Liver (tissue), 9 donors: Measurements from ENCODE around the gene LRIG1. TPM values are rescaled to one million over a fixed set of nuclear protein-coding genes. Genes with fewer than 3 reads are reported as not detected.

ENCODE experiments used
- DNase-seq: peaks from one replicate; pipeline ENCODE4 v3.0.0-alpha.2; 2017; ENCODE audit warnings: low spot score
- H3K27ac ChIP-seq, 2 donors: one replicate each; pipeline ENCODE4 v1.7.0; 2013; ENCODE audit warnings: inconsistent platforms in 2 of 2, low read length in 2 of 2, control low read depth in 1 of 2, low read depth in 1 of 2, mild to moderate bottlenecking in 1 of 2
- H3K27me3 ChIP-seq, 4 donors: one replicate each; pipeline versions ENCODE4 v1.6.1 to v1.7.0; 2013; ENCODE audit warnings: low read length in 3 of 4, inconsistent platforms in 1 of 4, mild to moderate bottlenecking in 1 of 4, moderate library complexity in 1 of 4; ENCODE audit not compliant: control insufficient read depth in 4 of 4, insufficient read depth in 4 of 4
- H3K36me3 ChIP-seq, 4 donors: one replicate each; pipeline versions ENCODE4 v1.6.1 to v1.7.0; 2013; ENCODE audit warnings: low read length in 3 of 4, mild to moderate bottlenecking in 3 of 4, low read depth in 1 of 4, moderate library complexity in 1 of 4; ENCODE audit not compliant: control insufficient read depth in 4 of 4, insufficient read depth in 3 of 4
- H3K4me1 ChIP-seq, 4 donors: one replicate each; pipeline versions ENCODE4 v1.6.1 to v1.7.0; 2013; ENCODE audit warnings: low read length in 3 of 4, mild to moderate bottlenecking in 3 of 4, moderate library complexity in 1 of 4; ENCODE audit not compliant: control insufficient read depth in 4 of 4, insufficient read depth in 4 of 4
- H3K4me3 ChIP-seq, 3 donors: one replicate each; pipeline versions ENCODE4 v1.6.1 to v1.7.0; 2013; ENCODE audit warnings: low read length in 3 of 3, control low read depth in 1 of 3, low read depth in 1 of 3, mild to moderate bottlenecking in 1 of 3
- H3K9ac ChIP-seq, 2 donors: one replicate each; pipeline ENCODE4 v1.7.0; 2013; ENCODE audit warnings: low read length in 2 of 2, mild to moderate bottlenecking in 2 of 2, moderate library complexity in 2 of 2, control low read depth in 1 of 2, low read depth in 1 of 2
- H3K9me3 ChIP-seq, 4 donors: one replicate each; pipeline versions ENCODE4 v1.6.1 to v1.7.0; 2013; ENCODE audit warnings: low read length in 3 of 4; ENCODE audit not compliant: control insufficient read depth in 4 of 4
- EGR1 ChIP-seq, 2 donors: IDR thresholded peaks; 2 replicates each; pipeline ENCODE4 v1.6.1; 2016 to 2018; ENCODE audit warnings: antibody characterized with exemption in 2 of 2, low read depth in 2 of 2
- FOXA2 ChIP-seq: IDR thresholded peaks from 2 replicates; pipeline ENCODE4 v1.6.1; 2016; ENCODE audit warnings: antibody characterized with exemption
- GABPA ChIP-seq, 2 donors: IDR thresholded peaks in 1 of 2; conservative IDR thresholded peaks in 1 of 2; 2 replicates each; pipeline ENCODE4 v1.6.1; 2016; ENCODE audit warnings: antibody characterized with exemption in 2 of 2, mild to moderate bottlenecking in 1 of 2, moderate library complexity in 1 of 2
- HNF4A ChIP-seq, 2 donors: conservative IDR thresholded peaks; 2 replicates each; pipeline ENCODE4 v1.6.1; 2016; ENCODE audit warnings: antibody characterized with exemption in 2 of 2, mild to moderate bottlenecking in 2 of 2
- HNF4G ChIP-seq: IDR thresholded peaks from 2 replicates; pipeline ENCODE4 v1.6.1; 2016; ENCODE audit warnings: antibody characterized with exemption
- JUND ChIP-seq, 2 donors: IDR thresholded peaks; 2 replicates each; pipeline ENCODE4 v1.6.1; 2016; ENCODE audit warnings: antibody characterized with exemption in 2 of 2
- RAD21 ChIP-seq, 2 donors: IDR thresholded peaks; 2 replicates each; pipeline ENCODE4 v1.6.1; 2016; ENCODE audit warnings: antibody characterized with exemption in 2 of 2, mild to moderate bottlenecking in 2 of 2
- SP1 ChIP-seq: IDR thresholded peaks from 2 replicates; pipeline ENCODE4 v1.6.1; 2018; ENCODE audit warnings: antibody characterized with exemption, mild to moderate bottlenecking
- TAF1 ChIP-seq: conservative IDR thresholded peaks from 2 replicates; pipeline ENCODE4 v1.6.1; 2016; ENCODE audit warnings: antibody characterized with exemption, mild to moderate bottlenecking
- YY1 ChIP-seq: IDR thresholded peaks from 2 replicates; pipeline ENCODE4 v1.6.1; 2016; ENCODE audit warnings: antibody characterized with exemption, mild to moderate bottlenecking
- WGBS: extraction: QIAGEN DNeasy Blood & Tissue Kit; methylation state at CpG from one replicate; pipeline ENCODE4 v1.1.7; 2013; 5-methylcytosine and 5-hydroxymethylcytosine counted together
- polyA plus RNA-seq, 2 donors: library from polyadenylated mRNA; stranded (reverse) in 1 of 2; unstranded in 1 of 2; fragments of 200-250 nt in 1 of 2; fragments of >200 nt in 1 of 2; fragmentation: Nextera tagmentation in 1 of 2; extraction: Ambion mirVana in 1 of 2; gene quantifications; one replicate each; pipeline versions ENCODE4 v1.2.1 to v1.2.3, GENCODE V29; 2013 to 2015
- total RNA-seq, 2 donors: library from RNA; depleted of rRNA; stranded (reverse); fragments of >200 nt; gene quantifications; one replicate each; pipeline ENCODE4 v1.2.3, GENCODE V29; 2014
- TF ChIP-seq, protein P1 (sequence below): IDR thresholded peaks from 2 replicates; pipeline ENCODE4 v1.6.1; 2016; ENCODE audit warnings: antibody characterized with exemption
- TF ChIP-seq, protein P2 (sequence below): IDR thresholded peaks from 2 replicates; pipeline ENCODE4 v1.6.1; 2016; ENCODE audit warnings: antibody characterized with exemption
- TF ChIP-seq, protein P3 (sequence below): IDR thresholded peaks from 2 replicates; pipeline ENCODE4 v1.6.1; 2016; ENCODE audit warnings: antibody characterized with exemption, mild to moderate bottlenecking
- TF ChIP-seq, protein P4 (sequence below): IDR thresholded peaks from 2 replicates; pipeline ENCODE4 v1.6.1; 2016; ENCODE audit warnings: antibody characterized with exemption
- TF ChIP-seq, protein P5 (sequence below): fragments of 150-350 bp; IDR thresholded peaks from 2 replicates; pipeline ENCODE4 v1.5.1; 2017; ENCODE audit warnings: improper control_type of control experiment, low read depth, low read length; ENCODE audit not compliant: missing input control
- donor health status: healthy.
- donor health status: healthy.
- donor health status: healthy.
- donor health status: healthy.
- donor health status: healthy.

Gene LRIG1
- total and polyA plus RNA-seq, 4 donors, result 9.4 to 48.9 (median 12.9) TPM

DNA sequence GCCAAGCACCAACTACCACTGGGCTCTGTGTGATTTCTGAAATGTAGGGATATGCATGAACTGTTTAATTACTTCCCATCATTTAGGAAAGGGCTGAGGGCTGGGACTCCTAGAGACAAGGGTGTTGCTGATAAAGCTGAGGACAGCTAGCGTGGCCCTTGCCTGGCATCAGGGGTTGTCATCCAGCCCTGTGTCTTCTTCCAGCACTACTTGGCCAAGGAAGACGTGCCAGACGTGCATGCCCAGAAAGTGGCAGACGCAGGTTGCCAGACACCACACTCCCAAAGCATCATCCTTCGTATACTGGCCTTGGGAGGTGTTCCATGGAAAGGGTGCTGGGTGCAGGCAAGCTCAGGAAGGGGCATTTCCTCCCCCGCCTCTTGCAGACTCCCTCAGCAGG is 64.8 kb downstream of the LRIG1 start:
- H3K9ac ChIP-seq, result no peak overlapping the region
- H3K27ac ChIP-seq, result no peak overlapping the region
- no peaks in the 10 kb centered on the region for H3K27me3 ChIP-seq
- no peak for DNase-seq
- H3K4me3 ChIP-seq, result no peak overlapping the region
- peaks cover 0 to 5% (median 2%) of the 10 kb centered on the region in 4 donors for H3K36me3 ChIP-seq
- no peaks in the 10 kb centered on the region for H3K9me3 ChIP-seq
- H3K4me1 ChIP-seq, result peaks cover 0 to 2% (median 0%) of the 10 kb centered on the region in 4 donors
- TF ChIP-seq HNF4A (conservative IDR thresholded peaks at IDR 0.05) (no peak), JUND (IDR thresholded peaks at IDR 0.05) (no peak), SP1 (no peak), FOXA2 (no peak), RAD21 (IDR thresholded peaks at IDR 0.05) (no peak), YY1 (no peak), EGR1 (IDR thresholded peaks at IDR 0.05; ENCODE audit: low read depth in 2 of 2) (no peak)
- TF ChIP-seq, protein P1, sequence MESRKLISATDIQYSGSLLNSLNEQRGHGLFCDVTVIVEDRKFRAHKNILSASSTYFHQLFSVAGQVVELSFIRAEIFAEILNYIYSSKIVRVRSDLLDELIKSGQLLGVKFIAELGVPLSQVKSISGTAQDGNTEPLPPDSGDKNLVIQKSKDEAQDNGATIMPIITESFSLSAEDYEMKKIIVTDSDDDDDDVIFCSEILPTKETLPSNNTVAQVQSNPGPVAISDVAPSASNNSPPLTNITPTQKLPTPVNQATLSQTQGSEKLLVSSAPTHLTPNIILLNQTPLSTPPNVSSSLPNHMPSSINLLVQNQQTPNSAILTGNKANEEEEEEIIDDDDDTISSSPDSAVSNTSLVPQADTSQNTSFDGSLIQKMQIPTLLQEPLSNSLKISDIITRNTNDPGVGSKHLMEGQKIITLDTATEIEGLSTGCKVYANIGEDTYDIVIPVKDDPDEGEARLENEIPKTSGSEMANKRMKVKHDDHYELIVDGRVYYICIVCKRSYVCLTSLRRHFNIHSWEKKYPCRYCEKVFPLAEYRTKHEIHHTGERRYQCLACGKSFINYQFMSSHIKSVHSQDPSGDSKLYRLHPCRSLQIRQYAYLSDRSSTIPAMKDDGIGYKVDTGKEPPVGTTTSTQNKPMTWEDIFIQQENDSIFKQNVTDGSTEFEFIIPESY, result no peak
- TF ChIP-seq, protein P2, sequence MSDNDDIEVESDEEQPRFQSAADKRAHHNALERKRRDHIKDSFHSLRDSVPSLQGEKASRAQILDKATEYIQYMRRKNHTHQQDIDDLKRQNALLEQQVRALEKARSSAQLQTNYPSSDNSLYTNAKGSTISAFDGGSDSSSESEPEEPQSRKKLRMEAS, result no peak
- TF ChIP-seq, protein P3, sequence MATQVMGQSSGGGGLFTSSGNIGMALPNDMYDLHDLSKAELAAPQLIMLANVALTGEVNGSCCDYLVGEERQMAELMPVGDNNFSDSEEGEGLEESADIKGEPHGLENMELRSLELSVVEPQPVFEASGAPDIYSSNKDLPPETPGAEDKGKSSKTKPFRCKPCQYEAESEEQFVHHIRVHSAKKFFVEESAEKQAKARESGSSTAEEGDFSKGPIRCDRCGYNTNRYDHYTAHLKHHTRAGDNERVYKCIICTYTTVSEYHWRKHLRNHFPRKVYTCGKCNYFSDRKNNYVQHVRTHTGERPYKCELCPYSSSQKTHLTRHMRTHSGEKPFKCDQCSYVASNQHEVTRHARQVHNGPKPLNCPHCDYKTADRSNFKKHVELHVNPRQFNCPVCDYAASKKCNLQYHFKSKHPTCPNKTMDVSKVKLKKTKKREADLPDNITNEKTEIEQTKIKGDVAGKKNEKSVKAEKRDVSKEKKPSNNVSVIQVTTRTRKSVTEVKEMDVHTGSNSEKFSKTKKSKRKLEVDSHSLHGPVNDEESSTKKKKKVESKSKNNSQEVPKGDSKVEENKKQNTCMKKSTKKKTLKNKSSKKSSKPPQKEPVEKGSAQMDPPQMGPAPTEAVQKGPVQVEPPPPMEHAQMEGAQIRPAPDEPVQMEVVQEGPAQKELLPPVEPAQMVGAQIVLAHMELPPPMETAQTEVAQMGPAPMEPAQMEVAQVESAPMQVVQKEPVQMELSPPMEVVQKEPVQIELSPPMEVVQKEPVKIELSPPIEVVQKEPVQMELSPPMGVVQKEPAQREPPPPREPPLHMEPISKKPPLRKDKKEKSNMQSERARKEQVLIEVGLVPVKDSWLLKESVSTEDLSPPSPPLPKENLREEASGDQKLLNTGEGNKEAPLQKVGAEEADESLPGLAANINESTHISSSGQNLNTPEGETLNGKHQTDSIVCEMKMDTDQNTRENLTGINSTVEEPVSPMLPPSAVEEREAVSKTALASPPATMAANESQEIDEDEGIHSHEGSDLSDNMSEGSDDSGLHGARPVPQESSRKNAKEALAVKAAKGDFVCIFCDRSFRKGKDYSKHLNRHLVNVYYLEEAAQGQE, result no peak
- 93% methylated on average over 6 of the region's 6 CpGs for WGBS

DNA sequence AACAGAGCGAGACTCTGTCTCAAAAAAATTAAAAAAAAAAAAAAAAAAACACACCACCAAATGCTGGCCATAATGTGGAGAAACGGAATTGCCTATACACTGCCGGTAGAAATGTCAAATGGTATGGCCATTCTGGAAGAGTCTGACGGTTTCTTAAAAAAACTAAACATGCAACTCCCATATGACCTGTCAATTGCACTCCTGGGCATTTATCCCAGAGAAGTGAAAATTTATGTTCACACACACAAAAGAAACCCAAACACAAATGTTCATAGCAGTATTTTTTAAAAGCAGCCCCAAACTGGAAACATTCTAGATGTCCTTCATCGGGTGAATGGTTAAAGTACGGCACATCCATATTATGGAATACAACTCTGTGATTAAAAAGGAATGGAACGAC is 66.1 kb downstream of the LRIG1 start:
- Histone ChIP-seq H3K9ac (no peak overlapping the region), H3K4me1 (peaks cover 0 to 5% (median 0%) of the 10 kb centered on the region in 4 donors), H3K36me3 (peaks cover 0 to 5% (median 0%) of the 10 kb centered on the region in 4 donors), H3K27me3 (no peaks in the 10 kb centered on the region), H3K4me3 (no peak overlapping the region), H3K9me3 (no peaks in the 10 kb centered on the region), H3K27ac (no peak overlapping the region)
- DNase-seq, result no peak
- TF ChIP-seq FOXA2 (no peak), JUND (IDR thresholded peaks at IDR 0.05) (no peak), SP1 (no peak), GABPA (IDR thresholded peaks at IDR 0.05 in 1 of 2, conservative IDR thresholded peaks at IDR 0.05 in 1 of 2) (no peak), HNF4G (no peak), RAD21 (IDR thresholded peaks at IDR 0.05) (no peak), TAF1 (no peak)
- TF ChIP-seq, protein P4, sequence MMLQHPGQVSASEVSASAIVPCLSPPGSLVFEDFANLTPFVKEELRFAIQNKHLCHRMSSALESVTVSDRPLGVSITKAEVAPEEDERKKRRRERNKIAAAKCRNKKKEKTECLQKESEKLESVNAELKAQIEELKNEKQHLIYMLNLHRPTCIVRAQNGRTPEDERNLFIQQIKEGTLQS, result no peak
- TF ChIP-seq, protein P5, sequence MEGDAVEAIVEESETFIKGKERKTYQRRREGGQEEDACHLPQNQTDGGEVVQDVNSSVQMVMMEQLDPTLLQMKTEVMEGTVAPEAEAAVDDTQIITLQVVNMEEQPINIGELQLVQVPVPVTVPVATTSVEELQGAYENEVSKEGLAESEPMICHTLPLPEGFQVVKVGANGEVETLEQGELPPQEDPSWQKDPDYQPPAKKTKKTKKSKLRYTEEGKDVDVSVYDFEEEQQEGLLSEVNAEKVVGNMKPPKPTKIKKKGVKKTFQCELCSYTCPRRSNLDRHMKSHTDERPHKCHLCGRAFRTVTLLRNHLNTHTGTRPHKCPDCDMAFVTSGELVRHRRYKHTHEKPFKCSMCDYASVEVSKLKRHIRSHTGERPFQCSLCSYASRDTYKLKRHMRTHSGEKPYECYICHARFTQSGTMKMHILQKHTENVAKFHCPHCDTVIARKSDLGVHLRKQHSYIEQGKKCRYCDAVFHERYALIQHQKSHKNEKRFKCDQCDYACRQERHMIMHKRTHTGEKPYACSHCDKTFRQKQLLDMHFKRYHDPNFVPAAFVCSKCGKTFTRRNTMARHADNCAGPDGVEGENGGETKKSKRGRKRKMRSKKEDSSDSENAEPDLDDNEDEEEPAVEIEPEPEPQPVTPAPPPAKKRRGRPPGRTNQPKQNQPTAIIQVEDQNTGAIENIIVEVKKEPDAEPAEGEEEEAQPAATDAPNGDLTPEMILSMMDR, result no peak
- TF ChIP-seq, protein P2, result no peak
- 88% methylated on average over 7 of the region's 7 CpGs for WGBS
